Neural progenitor cell (in vitro differentiated cells): ENCODE measurements around the gene CHKA.

Experiments used
- EZH2 ChIP-seq: fragments of 200-600 bp; sonication (generic); IDR thresholded peaks from 2 replicates; pipeline ENCODE4 v1.6.1; 2017; ENCODE audit warnings: antibody characterized with exemption, mild to moderate bottlenecking, moderate library complexity
- EZH2phosphoT487 ChIP-seq: fragments of 200-600 bp; sonication (generic); IDR thresholded peaks from 2 replicates; pipeline ENCODE4 v1.6.1; 2017; ENCODE audit warnings: antibody characterized with exemption
- TF ChIP-seq, protein P1 (sequence below): fragments of 200-600 bp; sonication (generic); IDR thresholded peaks from 2 replicates; pipeline ENCODE4 v1.5.1; 2017; ENCODE audit warnings: antibody characterized with exemption, mild to moderate bottlenecking

DNA sequence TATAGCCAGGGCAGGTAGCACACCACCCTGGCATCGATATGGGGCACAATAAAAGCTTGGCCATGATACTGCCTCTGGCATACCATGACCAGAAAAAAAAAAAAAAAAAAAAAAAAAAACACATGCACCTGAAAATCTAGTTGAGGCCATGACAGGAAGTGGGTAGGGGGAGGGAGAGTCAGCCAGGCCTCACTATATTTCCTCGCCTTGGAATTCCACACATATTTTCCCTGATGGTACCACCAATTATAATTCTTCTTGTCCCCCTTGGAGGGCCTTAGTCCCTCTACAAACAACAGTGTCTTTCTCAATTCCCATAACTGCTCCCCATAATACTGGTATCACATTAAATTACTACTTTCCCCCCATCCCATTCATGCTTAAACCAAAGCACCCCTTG is 12.6 kb upstream of the CHKA start:
- TF ChIP-seq, protein P1, sequence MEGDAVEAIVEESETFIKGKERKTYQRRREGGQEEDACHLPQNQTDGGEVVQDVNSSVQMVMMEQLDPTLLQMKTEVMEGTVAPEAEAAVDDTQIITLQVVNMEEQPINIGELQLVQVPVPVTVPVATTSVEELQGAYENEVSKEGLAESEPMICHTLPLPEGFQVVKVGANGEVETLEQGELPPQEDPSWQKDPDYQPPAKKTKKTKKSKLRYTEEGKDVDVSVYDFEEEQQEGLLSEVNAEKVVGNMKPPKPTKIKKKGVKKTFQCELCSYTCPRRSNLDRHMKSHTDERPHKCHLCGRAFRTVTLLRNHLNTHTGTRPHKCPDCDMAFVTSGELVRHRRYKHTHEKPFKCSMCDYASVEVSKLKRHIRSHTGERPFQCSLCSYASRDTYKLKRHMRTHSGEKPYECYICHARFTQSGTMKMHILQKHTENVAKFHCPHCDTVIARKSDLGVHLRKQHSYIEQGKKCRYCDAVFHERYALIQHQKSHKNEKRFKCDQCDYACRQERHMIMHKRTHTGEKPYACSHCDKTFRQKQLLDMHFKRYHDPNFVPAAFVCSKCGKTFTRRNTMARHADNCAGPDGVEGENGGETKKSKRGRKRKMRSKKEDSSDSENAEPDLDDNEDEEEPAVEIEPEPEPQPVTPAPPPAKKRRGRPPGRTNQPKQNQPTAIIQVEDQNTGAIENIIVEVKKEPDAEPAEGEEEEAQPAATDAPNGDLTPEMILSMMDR = no peak
- TF ChIP-seq EZH2 (no peak), EZH2phosphoT487 (no peak)
